ENCODE results near the gene DNAJC27. TPM values are rescaled to one million over a fixed set of nuclear protein-coding genes. Genes with fewer than 3 reads are reported as not detected.
A peak's percentile ranks its signal among the peaks of the same experiment; 100 is the strongest.

DNAJC27 gene
- total RNA-seq, 1 donor from 2014 or later, result 14.6 TPM

DNA sequence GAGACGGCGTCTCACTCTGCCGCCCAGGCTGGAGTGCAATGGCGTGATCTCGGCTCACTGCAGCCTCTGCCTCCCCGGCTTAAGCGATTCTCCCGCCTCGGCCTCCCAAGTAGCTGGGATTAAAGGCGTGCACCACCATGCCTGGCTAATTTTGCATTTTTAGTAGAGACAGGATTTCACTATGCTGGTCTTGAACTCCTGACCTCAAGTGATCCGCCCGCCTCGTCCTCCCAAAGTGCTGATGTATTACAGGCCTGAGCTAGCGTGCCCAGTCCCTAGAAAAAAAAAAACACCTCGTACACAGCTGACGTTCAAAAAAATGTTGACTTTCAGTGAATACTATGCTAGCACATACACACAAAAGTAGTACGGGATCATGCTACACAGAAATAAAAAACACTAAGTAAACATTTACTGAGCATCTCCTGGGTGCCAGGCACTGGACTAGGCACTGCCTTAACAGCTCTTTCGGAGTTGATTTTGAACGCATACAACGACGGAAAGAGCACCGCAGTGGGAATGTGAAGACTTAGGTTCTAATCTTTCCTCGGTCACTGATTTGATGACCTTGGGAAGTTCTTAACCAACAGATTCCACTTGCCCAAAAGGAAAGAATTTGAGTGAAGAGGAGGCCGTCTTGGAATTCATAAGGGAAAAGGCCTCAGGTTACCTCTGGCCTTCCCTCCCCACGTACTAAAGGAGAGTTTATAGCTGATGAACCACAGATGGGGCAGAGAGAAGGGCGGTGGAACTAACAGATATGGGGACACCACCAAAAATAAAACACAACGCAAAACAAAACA is 1.1 kb downstream of the DNAJC27 start:
- no peak for DNase-seq (ENCODE audit: low spot score)

DNA sequence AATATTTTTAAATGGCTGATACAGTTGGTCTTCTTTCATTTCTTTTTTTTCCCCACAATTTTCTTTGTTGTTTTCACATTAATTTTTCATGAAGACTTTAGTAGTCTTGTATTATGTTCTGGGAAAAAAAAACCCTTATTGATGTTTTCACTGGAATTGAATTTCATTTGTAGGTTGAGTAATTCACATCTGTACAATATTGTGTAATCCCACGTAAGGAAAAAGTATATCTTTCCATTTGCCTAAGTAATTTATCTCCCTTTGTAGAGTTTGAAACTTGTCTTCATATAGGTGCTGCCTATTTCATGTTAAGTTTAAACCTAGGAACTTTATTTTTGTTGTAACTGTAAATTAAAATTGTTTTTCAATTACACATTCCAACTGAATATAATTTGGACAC is 2.0 kb downstream of the DNAJC27 start:
- DNase-seq (ENCODE audit: low spot score), result no peak

DNA sequence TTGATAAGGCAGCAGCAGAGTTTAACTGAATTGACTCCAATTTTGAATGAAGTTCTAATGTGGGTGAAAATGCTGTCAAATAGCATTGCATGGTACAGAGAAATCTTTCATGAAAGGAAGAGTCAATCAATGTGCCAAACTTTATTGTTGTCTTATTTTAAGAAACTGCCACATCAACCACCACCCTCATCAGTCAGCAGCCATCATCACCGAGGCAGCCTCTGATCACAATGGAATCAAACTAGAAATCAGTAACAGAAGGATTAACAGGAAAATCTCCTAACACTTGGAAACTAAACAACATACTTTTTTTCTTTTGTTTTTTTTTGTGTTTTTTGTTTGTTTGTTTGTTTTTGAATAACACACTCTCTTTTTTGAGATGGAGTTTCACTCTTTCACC is 9.9 kb downstream of the DNAJC27 start:
- no peak for DNase-seq (ENCODE audit: low spot score)

- DNase-seq (ENCODE audit: low spot score), result no peak
Observed at GRCh38 chr2:24959761-24960160, 12.0 kb downstream of the DNAJC27 start.

DNA sequence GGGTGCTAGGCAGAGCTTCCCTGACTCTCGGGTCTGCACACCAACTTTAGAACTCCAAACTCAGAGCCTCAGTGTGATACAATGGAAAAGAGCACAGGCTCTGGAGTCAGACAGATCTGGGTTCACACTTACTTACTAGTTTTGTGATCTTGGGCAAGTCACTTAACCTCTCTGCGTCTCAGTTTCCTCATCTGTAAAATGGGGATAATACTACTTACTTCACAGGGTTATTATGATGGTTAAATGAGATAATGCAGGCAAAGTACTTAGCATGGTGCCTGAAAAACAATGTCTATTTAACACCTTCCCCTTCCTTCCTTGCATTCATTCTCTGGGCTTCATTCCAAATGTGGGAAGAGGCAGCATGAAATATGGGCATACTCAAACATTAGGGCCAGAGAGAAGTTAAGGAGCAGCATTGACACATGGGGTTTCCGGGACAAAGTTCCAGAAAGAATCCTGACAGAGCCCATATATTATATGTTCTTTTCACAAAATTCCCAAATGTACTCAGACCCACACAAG is 13.3 kb downstream of the DNAJC27 start:
- DNase-seq (ENCODE audit: low spot score), result no peak

DNA sequence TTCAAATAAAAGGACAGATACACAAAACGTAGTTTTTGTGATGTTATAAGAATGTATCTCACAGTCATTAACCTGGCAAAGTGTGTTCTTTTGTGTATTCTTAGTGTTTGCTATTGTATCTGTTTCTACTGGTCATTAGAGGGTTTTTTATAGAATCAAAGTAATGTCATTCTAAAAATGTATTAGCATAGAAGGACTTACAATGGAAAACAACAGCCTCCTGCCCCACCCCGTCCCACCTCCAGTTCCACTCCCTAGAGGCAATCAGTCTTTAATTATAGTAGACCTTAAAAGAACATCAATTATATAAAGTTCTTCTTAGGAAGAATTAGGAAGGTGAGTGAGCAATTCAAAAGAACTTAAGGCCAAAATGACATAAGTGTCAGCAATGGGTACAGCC is 13.8 kb downstream of the DNAJC27 start:
- DNase-seq (ENCODE audit: low spot score), result no peak

DNA sequence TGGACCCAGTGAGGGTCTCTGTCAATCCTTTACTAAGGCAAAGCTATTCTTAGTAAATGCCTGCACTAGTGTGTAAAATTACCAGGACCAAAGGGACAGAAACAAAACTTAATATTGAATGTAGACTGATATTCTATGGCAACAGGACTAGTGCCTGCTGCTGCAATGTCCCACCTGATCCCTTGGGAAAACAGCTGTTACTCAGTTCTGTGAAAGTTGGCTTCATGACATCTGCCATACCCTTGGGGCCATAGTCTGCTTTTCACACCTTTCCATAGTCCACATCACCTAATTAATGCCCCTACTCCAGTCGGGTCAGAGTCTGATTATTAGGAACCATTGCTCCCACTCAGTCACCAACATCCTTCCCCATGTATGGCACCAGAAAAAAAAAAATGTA is 14.5 kb downstream of the DNAJC27 start:
- no peak for DNase-seq (ENCODE audit: low spot score)

DNA sequence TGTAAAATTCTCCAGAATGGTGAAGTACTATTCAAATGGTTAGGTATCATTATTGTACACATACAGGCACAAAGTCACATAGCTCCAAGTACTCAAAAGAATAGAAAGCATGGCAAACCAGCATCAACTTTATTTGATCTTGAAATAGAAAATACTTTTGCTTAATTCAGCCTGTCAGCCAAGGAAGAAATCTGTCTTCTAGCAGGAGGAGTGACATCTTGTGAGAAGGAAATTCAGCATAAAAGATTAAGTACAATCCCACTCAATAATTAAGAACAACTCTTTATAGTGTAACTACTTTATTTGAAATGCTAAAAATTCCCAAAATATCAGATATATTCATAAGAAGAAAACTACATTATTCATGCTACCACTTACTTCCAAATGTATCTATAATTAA is 15.8 kb downstream of the DNAJC27 start:
- DNase-seq (ENCODE audit: low spot score), result no peak

DNA sequence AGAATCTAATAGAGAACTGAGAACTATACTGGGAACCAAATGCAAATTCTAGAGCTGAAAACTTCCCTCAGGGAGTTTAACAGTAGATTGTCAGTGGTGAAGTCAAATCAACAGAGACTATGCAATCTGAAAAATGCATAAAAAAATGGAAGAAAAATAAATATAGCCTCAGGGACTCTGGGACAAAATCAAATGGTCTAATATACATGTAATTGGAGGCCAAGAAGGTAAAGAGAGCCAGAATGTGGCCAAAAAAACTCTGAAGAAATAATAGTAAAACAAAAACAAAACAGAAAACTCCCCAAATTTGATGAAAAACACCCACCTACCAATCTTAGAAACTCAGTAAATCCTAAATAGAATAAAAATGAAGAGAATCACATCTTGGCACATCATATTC is 16.5 kb downstream of the DNAJC27 start:
- no peak for DNase-seq (ENCODE audit: low spot score)

- no peak for DNase-seq (ENCODE audit: low spot score)
Observed at GRCh38 chr2:24950102-24950501, 21.7 kb downstream of the DNAJC27 start.

DNA sequence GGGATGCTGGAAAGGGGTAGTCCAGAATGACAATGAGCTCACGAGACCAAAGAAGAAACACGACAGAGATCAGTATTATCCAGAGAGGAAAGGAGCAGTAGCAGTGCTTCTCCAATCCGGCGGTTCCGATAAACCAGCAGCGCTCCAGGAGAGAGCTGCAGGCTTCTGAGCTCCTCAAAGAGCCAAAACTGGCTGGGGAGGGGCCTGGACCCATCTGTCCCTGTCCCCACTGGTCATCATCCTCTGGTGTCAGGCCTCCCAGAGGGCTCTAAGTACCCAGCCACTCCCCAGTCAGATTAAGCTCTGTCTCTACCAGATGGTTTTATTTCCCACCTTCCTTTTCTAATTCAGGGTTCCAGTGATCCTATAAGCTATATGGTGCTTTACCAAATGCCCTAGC is 23.2 kb downstream of the DNAJC27 start:
- no peak for DNase-seq (ENCODE audit: low spot score)

- DNase-seq (ENCODE audit: low spot score), result no peak
Observed at GRCh38 chr2:24947561-24948157, 24.1 kb downstream of the DNAJC27 start.

GRCh38 chr2:24945907-24946306 is 25.8 kb downstream of the DNAJC27 start:
- no peak for DNase-seq (ENCODE audit: low spot score)

GRCh38 chr2:24943427-24944053 is 28.2 kb downstream of the DNAJC27 start:
- DNase-seq (ENCODE audit: low spot score), result no peak

DNA sequence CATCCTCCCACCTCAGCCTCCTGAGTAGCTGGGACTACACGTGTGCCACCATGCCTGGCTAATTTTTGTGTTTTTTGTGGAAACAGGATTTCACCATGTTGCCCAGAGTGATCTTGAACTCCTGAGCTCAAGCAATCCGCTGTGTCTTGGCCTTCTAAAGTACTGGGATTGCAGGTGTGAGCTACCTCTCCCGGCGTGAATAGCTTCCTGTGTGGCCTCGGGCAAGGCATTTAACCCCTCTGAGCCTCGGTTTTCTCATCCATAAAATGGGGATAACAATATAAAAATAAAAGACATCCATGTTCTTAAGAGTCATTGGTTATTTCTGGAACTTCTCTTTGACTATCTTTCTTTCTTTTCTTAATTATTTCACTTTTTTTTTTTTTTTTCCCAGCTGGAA is 32.4 kb downstream of the DNAJC27 start:
- no peak for DNase-seq (ENCODE audit: low spot score)

DNA sequence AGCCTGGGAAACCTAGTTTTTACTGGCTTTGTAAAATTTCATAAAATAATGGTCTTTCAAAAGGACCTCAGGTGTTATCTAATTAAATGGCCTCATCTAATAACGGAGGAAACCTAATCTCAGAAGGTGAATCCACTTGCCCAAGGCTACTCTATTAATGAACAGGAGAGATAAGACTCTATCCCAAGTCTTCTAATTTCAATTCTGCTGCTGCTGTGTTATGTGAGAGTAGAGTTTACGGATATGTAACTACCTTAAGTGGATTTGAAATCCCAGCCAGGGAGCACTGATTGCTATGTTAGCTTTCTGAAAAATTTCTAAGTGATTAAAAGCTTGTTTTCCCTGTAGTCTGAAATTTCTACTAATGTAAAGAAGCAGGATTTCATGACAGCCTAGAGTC is 34.5 kb downstream of the DNAJC27 start:
- DNase-seq (ENCODE audit: low spot score), result no peak

DNA sequence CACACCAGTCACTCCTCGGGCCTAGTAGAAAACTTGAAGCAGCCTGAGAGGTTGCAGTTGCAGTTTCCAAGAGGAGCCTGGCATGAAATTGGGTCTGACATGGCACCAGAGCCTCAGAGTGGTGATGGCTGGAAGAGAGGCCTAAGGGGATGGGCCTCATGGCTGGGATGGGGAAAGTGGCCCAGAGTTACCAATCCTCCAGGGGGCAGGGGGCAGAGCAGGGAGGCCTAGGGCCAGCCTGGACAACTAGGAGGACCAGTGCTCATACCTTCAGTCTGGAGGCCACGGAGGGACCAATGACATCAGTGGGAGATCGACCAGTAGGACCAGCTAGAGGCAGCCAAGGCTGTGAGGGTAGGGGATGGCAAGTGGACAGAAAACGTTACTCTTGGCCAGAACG is 36.6 kb downstream of the DNAJC27 start:
- no peak for DNase-seq (ENCODE audit: low spot score)

DNA sequence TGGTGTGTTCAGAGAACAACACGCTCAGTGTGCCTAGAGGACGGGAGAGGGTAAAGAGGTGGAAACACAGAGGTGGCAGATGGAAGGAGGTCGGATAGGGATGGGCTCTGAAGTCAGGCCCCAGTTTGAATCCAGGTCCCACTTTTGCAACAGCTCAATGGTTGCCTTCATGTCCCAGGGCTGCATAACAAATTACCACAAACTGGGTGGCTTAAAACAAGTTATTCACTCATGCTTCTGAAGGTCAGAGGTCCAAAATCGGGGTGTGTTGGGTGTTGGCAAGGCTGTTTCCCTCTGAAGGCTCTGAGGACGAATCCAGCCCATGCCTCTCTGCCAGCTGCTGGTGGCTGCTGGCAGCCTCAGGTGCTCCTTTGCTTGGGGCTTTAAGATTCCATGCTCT is 39.0 kb downstream of the DNAJC27 start:
- no peak for DNase-seq (ENCODE audit: low spot score)

GRCh38 chr2:24930768-24931167 is 41.0 kb downstream of the DNAJC27 start:
- no peak for DNase-seq (ENCODE audit: low spot score)

- no peak for DNase-seq (ENCODE audit: low spot score)
Observed at GRCh38 chr2:24929230-24929629, 42.5 kb downstream of the DNAJC27 start.

- no peak for DNase-seq (ENCODE audit: low spot score)
Observed at GRCh38 chr2:24928036-24928435, 43.7 kb downstream of the DNAJC27 start.

DNA sequence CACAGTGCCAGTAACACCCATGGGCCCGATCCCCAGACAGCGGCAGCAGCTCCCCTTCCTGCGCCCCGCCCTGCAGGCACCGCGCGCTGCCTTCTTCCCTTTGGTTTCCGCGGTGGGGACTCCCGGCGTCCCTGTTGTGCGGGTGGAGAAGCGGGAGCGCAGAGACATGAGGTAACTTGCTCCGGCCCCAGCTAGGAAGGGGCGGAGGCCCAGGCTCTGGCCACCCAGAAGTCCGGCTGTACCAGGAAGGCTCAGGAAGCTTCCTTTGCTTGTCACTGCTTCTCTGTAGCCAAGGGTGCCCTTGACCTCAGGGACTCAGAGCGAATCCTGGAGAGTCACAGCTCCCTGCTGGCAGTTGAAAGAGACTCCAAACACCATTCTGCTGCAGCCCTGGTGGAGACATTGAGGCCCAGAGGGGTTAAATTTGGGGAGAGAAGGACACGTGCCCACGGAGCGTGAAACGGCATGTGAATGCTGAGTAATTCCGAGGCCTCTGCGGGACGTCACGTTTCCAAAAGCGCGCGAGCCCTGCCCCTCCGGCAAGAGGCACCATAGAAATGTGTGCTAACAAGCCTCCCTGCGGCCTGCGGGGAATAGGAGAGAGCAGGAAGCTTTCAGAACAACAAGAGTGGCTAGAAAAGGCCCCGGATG is 45.0 kb downstream of the DNAJC27 start:
- DNase-seq (ENCODE audit: low spot score), result peak; percentile 76

Data from ureter (tissue), 1 donor.